HEK293 (cell line): ENCODE measurements around the gene USP33.
"Not testable (repeated sequence)": the region's sequence is repeated elsewhere in the genome, so short reads cannot be mapped to it uniquely, and the experiment has no call there.

Experiments
- CTCF ChIA-PET: fragments of 350-600 bp; formaldehyde crosslinking; extraction: SDS; loops from one replicate; lab custom pipeline; 2021; ENCODE audit warnings: antibody characterized with exemption; lab: Yijun Ruan, JAX
- POLR2A ChIA-PET: fragments of 300-600 bp; formaldehyde crosslinking; extraction: SDS; loops from one replicate; lab custom pipeline; 2020; ENCODE audit warnings: antibody characterized with exemption, inconsistent platforms; lab: Yijun Ruan, JAX
- H3K27ac ChIP-seq: fragments of 200-500 bp; sonication (Bioruptor generic); 2 replicates; pipeline ENCODE4 v1.5.1; 2014; ENCODE audit warnings: low read depth, low read length, control low read depth, inconsistent platforms; ENCODE audit errors: extremely low read depth
- H3K36me3 ChIP-seq, 2 experiments: fragments of 200-500 bp in 1 of 2; sonication (Bioruptor generic) in 1 of 2; 1 replicate in 1 of 2; 2 replicates in 1 of 2; pipeline ENCODE4 v1.5.1; 2014 to 2017; ENCODE audit warnings: inconsistent platforms in 2 of 2, low read length in 2 of 2; ENCODE audit not compliant: control insufficient read depth in 2 of 2, insufficient read depth in 1 of 2
- H3K4me1 ChIP-seq: fragments of 200-500 bp; sonication (Bioruptor generic); 2 replicates; pipeline ENCODE4 v1.5.1; 2014; ENCODE audit warnings: mild to moderate bottlenecking, low read length, inconsistent platforms; ENCODE audit not compliant: control insufficient read depth, insufficient read depth
- H3K4me3 ChIP-seq: 2 replicates; pipeline ENCODE4 v1.5.1; 2011; ENCODE audit warnings: low read depth, mild to moderate bottlenecking, control low read depth, low read length, moderate library complexity
- H3K9me3 ChIP-seq: fragments of 200-500 bp; sonication (Bioruptor generic); 2 replicates; pipeline ENCODE4 v1.5.1; 2014; ENCODE audit warnings: low read depth, low read length, inconsistent platforms; ENCODE audit not compliant: control insufficient read depth, insufficient read depth
- GFI1B ChIP-seq: fragments of 450-650 bp; formaldehyde crosslinking; IDR thresholded peaks from 2 replicates; pipeline ENCODE4 v1.5.1; 2016; ENCODE audit warnings: missing biosample characterization, missing genetic modification characterization
- MEIS1 ChIP-seq: sonication (generic); formaldehyde crosslinking; IDR thresholded peaks from 2 replicates; pipeline ENCODE4 v1.8.1; 2022; ENCODE audit warnings: missing genetic modification reagents, mild to moderate bottlenecking, borderline replicate concordance
- OVOL3 ChIP-seq: fragments of 450-650 bp; formaldehyde crosslinking; IDR thresholded peaks from 2 replicates; pipeline ENCODE4 v1.5.1; 2016; ENCODE audit warnings: missing biosample characterization, missing genetic modification characterization
- PRDM2 ChIP-seq: fragments of 450-650 bp; formaldehyde crosslinking; IDR thresholded peaks from 2 replicates; pipeline ENCODE4 v1.5.1; 2016; ENCODE audit warnings: missing biosample characterization, missing genetic modification characterization, borderline replicate concordance
- REST ChIP-seq: fragments of 450-650 bp; formaldehyde crosslinking; IDR thresholded peaks from 2 replicates; pipeline ENCODE4 v1.5.1; 2016; ENCODE audit warnings: missing biosample characterization, missing genetic modification characterization
- SCRT2 ChIP-seq: fragments of 450-650 bp; formaldehyde crosslinking; IDR thresholded peaks from 2 replicates; pipeline ENCODE4 v1.5.1; 2016; ENCODE audit warnings: missing biosample characterization, missing genetic modification characterization
- ZBTB21 ChIP-seq: fragments of 450-650 bp; formaldehyde crosslinking; IDR thresholded peaks from 2 replicates; pipeline ENCODE4 v1.5.1; 2017; ENCODE audit warnings: missing biosample characterization, missing genetic modification characterization
- ZBTB8A ChIP-seq: fragments of 450-650 bp; formaldehyde crosslinking; IDR thresholded peaks from 2 replicates; pipeline ENCODE4 v1.5.1; 2016; ENCODE audit warnings: missing biosample characterization, missing genetic modification characterization
- ZFHX2 ChIP-seq: fragments of 450-650 bp; formaldehyde crosslinking; conservative IDR thresholded peaks from 2 replicates; pipeline ENCODE4 v1.5.1; 2016; ENCODE audit warnings: missing biosample characterization, missing genetic modification characterization
- ZNF138 ChIP-seq: fragments of 450-650 bp; formaldehyde crosslinking; IDR thresholded peaks from 2 replicates; pipeline ENCODE4 v1.5.1; 2016; ENCODE audit warnings: missing biosample characterization, missing genetic modification characterization, borderline replicate concordance
- ZNF146 ChIP-seq: fragments of 450-650 bp; formaldehyde crosslinking; IDR thresholded peaks from 2 replicates; pipeline ENCODE4 v1.5.1; 2016; ENCODE audit warnings: missing biosample characterization, missing genetic modification characterization
- ZNF184 ChIP-seq: fragments of 450-650 bp; IDR thresholded peaks from 2 replicates; pipeline ENCODE4 v1.5.1; 2018; ENCODE audit warnings: missing biosample characterization, mild to moderate bottlenecking, missing genetic modification characterization
- ZNF19 ChIP-seq: fragments of 450-650 bp; formaldehyde crosslinking; IDR thresholded peaks from 2 replicates; pipeline ENCODE4; 2016; ENCODE audit warnings: missing biosample characterization, missing genetic modification characterization, low read depth
- ZNF211 ChIP-seq: fragments of 450-650 bp; formaldehyde crosslinking; IDR thresholded peaks from 2 replicates; pipeline ENCODE4 v1.5.1; 2016; ENCODE audit warnings: low read depth, missing biosample characterization, missing genetic modification characterization
- ZNF280D ChIP-seq: fragments of 450-650 bp; formaldehyde crosslinking; IDR thresholded peaks from 2 replicates; pipeline ENCODE4 v1.5.1; 2016; ENCODE audit warnings: missing biosample characterization, missing genetic modification characterization
- ZNF501 ChIP-seq: fragments of 450-650 bp; formaldehyde crosslinking; IDR thresholded peaks from 2 replicates; pipeline ENCODE4 v1.5.1; 2016; ENCODE audit warnings: missing biosample characterization, missing genetic modification characterization
- ZNF521 ChIP-seq: fragments of 450-650 bp; formaldehyde crosslinking; IDR thresholded peaks from 2 replicates; pipeline ENCODE4 v1.5.1; 2017; ENCODE audit warnings: missing biosample characterization, mild to moderate bottlenecking, missing genetic modification characterization
- ZNF664 ChIP-seq: fragments of 450-650 bp; formaldehyde crosslinking; IDR thresholded peaks from 2 replicates; pipeline ENCODE4 v1.5.1; 2016; ENCODE audit warnings: missing biosample characterization, missing genetic modification characterization
- ZNF670 ChIP-seq: fragments of 450-650 bp; formaldehyde crosslinking; IDR thresholded peaks from 2 replicates; pipeline ENCODE4 v1.5.1; 2016; ENCODE audit warnings: missing biosample characterization, missing genetic modification characterization, low read depth

Gene USP33

GRCh38 chr1:77704736-77705135 lies 54.9 kb downstream of the USP33 start:
- Histone ChIP-seq H3K4me1 (no peaks in the 10 kb centered on the region), H3K9me3 (no peaks in the 10 kb centered on the region), H3K4me3 (no peak overlapping the region), H3K36me3 (peaks cover 21 to 36% of the 10 kb centered on the region in 2 experiments), H3K27ac (no peak overlapping the region)
- ChIA-PET CTCF (no interaction called here), POLR2A (no interaction called here)
- 0 out of 2 replicates have a peak, but pooled peaks have one; percentile 33 for TF ChIP-seq SCRT2 (tag by site-specific recombination)
- no peak for TF ChIP-seq ZNF670
- no peak for TF ChIP-seq ZNF501
- no peak for TF ChIP-seq MEIS1 (CRISPR knock-in tag)

- H3K4me1 ChIP-seq, H3K27ac ChIP-seq, H3K9me3 ChIP-seq, POLR2A ChIA-PET, H3K4me3 ChIP-seq, CTCF ChIA-PET: not testable (repeated sequence)
- peak; percentile 96 for TF ChIP-seq ZNF146
- H3K36me3 ChIP-seq, result peaks cover 23 to 29% of the 10 kb centered on the region in 2 experiments
These were observed 60.0 kb downstream of the USP33 start for GRCh38 chr1:77699673-77700072.

- ChIA-PET POLR2A (interaction anchor here (0.6 kb wide), 1 partner anchor 117 kb away, joined by 3 read pairs; no protein-coding TSS in a partner anchor), CTCF (interaction anchor here (0.7 kb wide), 1 partner anchor 43 kb away, joined by 3 read pairs; no protein-coding TSS in a partner anchor)
- no peaks in the 10 kb centered on the region for H3K9me3 ChIP-seq
- H3K4me1 ChIP-seq, result no peaks in the 10 kb centered on the region
- no peak overlapping the region for H3K27ac ChIP-seq
- peaks cover 32 to 39% of the 10 kb centered on the region in 2 experiments for H3K36me3 ChIP-seq
- no peak overlapping the region for H3K4me3 ChIP-seq
- TF ChIP-seq ZNF211 (tag by site-specific recombination) (no peak), OVOL3 (tag by site-specific recombination) (no peak), PRDM2 (no peak), ZNF19 (tag by site-specific recombination) (no peak), ZFHX2 (tag by site-specific recombination) (no peak), ZNF184 (tag by site-specific recombination) (no peak), GFI1B (tag by site-specific recombination) (no peak), ZBTB21 (tag by site-specific recombination) (no peak), ZNF521 (tag by site-specific recombination) (no peak), REST (tag by site-specific recombination) (no peak), ZNF138 (tag by site-specific recombination) (no peak), MEIS1 (CRISPR knock-in tag) (no peak), ZNF280D (tag by site-specific recombination) (no peak), ZNF664 (tag by site-specific recombination) (no peak), ZBTB8A (tag by site-specific recombination) (no peak)
These were observed 62.2 kb downstream of the USP33 start for GRCh38 chr1:77697441-77697840.
